Endodermal cell (in vitro differentiated cells): Measurements from ENCODE around the gene AGK. TPM values are rescaled to one million over a fixed set of nuclear protein-coding genes. Genes with fewer than 3 reads are reported as not detected.
A peak's percentile ranks its signal among the peaks of the same experiment; 100 is the strongest.

Source experiments
- DNase-seq: peaks from one replicate; pipeline ENCODE4 v3.0.0-alpha.2; 2017
- H3K27ac ChIP-seq: 2 replicates; pipeline ENCODE4 v1.5.1; 2013; ENCODE audit warnings: mild to moderate bottlenecking, low read depth, low read length, moderate library complexity
- H3K27me3 ChIP-seq: 2 replicates; pipeline ENCODE4 v1.6.1; 2013; ENCODE audit warnings: mild to moderate bottlenecking, low read length, moderate library complexity; ENCODE audit not compliant: insufficient read depth, control insufficient read depth, poor library complexity, severe bottlenecking
- H3K36me3 ChIP-seq: 2 replicates; pipeline ENCODE4 v1.7.0; 2013; ENCODE audit warnings: mild to moderate bottlenecking, low read length, moderate library complexity; ENCODE audit not compliant: control insufficient read depth, insufficient read depth
- H3K4me1 ChIP-seq: one replicate; pipeline ENCODE4 v1.7.0; 2013; ENCODE audit warnings: low read length; ENCODE audit not compliant: control insufficient read depth, insufficient read depth
- H3K4me3 ChIP-seq: 2 replicates; pipeline ENCODE4 v1.5.1; 2013; ENCODE audit warnings: mild to moderate bottlenecking, low read length, moderate library complexity
- H3K9ac ChIP-seq: 2 replicates; pipeline ENCODE4 v1.6.1; 2013; ENCODE audit warnings: mild to moderate bottlenecking, low read length, moderate library complexity; ENCODE audit not compliant: poor library complexity, severe bottlenecking; ENCODE audit errors: extremely low read depth
- H3K9me3 ChIP-seq: 2 replicates; pipeline ENCODE4 v1.6.1; 2013; ENCODE audit warnings: mild to moderate bottlenecking, low read length, moderate library complexity; ENCODE audit not compliant: control insufficient read depth
- H3K27ac Mint-ChIP-seq: 2 replicates; pipeline ENCODE4 v1.8.0; 2020; ENCODE audit warnings: mixed read lengths
- H3K27me3 Mint-ChIP-seq: 2 replicates; pipeline ENCODE4 v1.8.0; 2021; ENCODE audit warnings: mild to moderate bottlenecking, mixed read lengths; ENCODE audit not compliant: insufficient read depth
- H3K36me3 Mint-ChIP-seq: 2 replicates; pipeline ENCODE4 v1.8.0; 2020; ENCODE audit warnings: low read depth, mixed read lengths
- H3K4me1 Mint-ChIP-seq: 2 replicates; pipeline ENCODE4 v1.8.0; 2020; ENCODE audit warnings: mixed read lengths
- H3K4me3 Mint-ChIP-seq: 2 replicates; pipeline ENCODE4 v1.8.0; 2020; ENCODE audit warnings: mild to moderate bottlenecking, moderate library complexity, mixed read lengths
- H3K9me3 Mint-ChIP-seq: 2 replicates; pipeline ENCODE4 v1.8.0; 2020; ENCODE audit warnings: mild to moderate bottlenecking, mixed read lengths
- CTCF ChIP-seq: fragments of 200-600 bp; sonication (generic); conservative IDR thresholded peaks from 2 replicates; pipeline ENCODE4 v1.5.0; 2021; ENCODE audit warnings: antibody characterized with exemption, mild to moderate bottlenecking
- WGBS, 2 experiments: methylation state at CpG; one replicate each; pipeline versions ENCODE4 v1.1.5 to v1.1.7; 2013; ENCODE audit warnings: missing lambda C conversion rate in 2 of 2, mixed read lengths in 1 of 2; ENCODE audit not compliant: insufficient coverage in 1 of 2, insufficient read length in 1 of 2; 5-methylcytosine and 5-hydroxymethylcytosine counted together
- total RNA-seq, 2 donors: library from RNA; stranded (reverse); fragmentation: NEBNext Ultra II Directional in 1 of 2; extraction: Animal tissue kit (Norgen Biotek cat#: 25700) in 1 of 2; gene quantifications; 2 replicates in 1 of 2; 3 replicates in 1 of 2; pipeline ENCODE4 v1.2.1, GENCODE V29; 2021

The AGK gene
- total RNA-seq, 2 donors from 2014 or later = 30.2 to 41.7 TPM

- DNase-seq = no peak
- Histone ChIP-seq H3K9me3 (no peaks in the 10 kb centered on the region), H3K27me3 (no peaks in the 10 kb centered on the region), H3K9ac (no peak overlapping the region), H3K27ac (peak overlapping the region; percentile 92), H3K36me3 (peaks cover 43% of the 10 kb centered on the region), H3K4me3 (no peak overlapping the region), H3K4me1 (peaks cover 3% of the 10 kb centered on the region)
- peaks cover under 1% of the 10 kb centered on the region for H3K4me1 Mint-ChIP-seq
- no peaks in the 10 kb centered on the region for H3K9me3 Mint-ChIP-seq
- H3K27ac Mint-ChIP-seq = no peak overlapping the region
- no peak for TF ChIP-seq CTCF
- WGBS, 2 experiments = 80 to 85% methylated on average over 8 of the region's 8 CpGs
- H3K36me3 Mint-ChIP-seq = peaks cover 10% of the 10 kb centered on the region
- H3K4me3 Mint-ChIP-seq = no peak overlapping the region
- H3K27me3 Mint-ChIP-seq = no peaks in the 10 kb centered on the region
Measured at GRCh38 chr7:141649137-141649864, 98.1 kb downstream of the AGK start.

GRCh38 chr7:141649865-141650634, 98.8 kb downstream of the AGK start:
- DNase-seq = peak; percentile 87
- Histone ChIP-seq H3K36me3 (peaks cover 46% of the 10 kb centered on the region), H3K4me3 (no peak overlapping the region), H3K27ac (peak overlapping the region; percentile 92), H3K27me3 (no peaks in the 10 kb centered on the region), H3K4me1 (peaks cover 6% of the 10 kb centered on the region), H3K9ac (no peak overlapping the region), H3K9me3 (no peaks in the 10 kb centered on the region)
- peaks cover 14% of the 10 kb centered on the region for H3K36me3 Mint-ChIP-seq
- no peak overlapping the region for H3K4me3 Mint-ChIP-seq
- no peak overlapping the region for H3K27ac Mint-ChIP-seq
- H3K27me3 Mint-ChIP-seq = no peaks in the 10 kb centered on the region
- H3K4me1 Mint-ChIP-seq = peaks cover 5% of the 10 kb centered on the region
- peak; percentile 82 for TF ChIP-seq CTCF
- H3K9me3 Mint-ChIP-seq = no peaks in the 10 kb centered on the region
- WGBS, 2 experiments = 51 to 55% methylated on average over 6 of the region's 6 CpGs

GRCh38 chr7:141651417-141651816, 100.2 kb downstream of the AGK start:
- Mint-ChIP-seq H3K36me3 (peaks cover 15% of the 10 kb centered on the region), H3K27me3 (no peaks in the 10 kb centered on the region), H3K4me3 (no peak overlapping the region), H3K9me3 (no peaks in the 10 kb centered on the region), H3K27ac (no peak overlapping the region), H3K4me1 (peaks cover 5% of the 10 kb centered on the region)
- DNase-seq = no peak
- TF ChIP-seq CTCF = no peak
- Histone ChIP-seq H3K9ac (no peak overlapping the region), H3K4me1 (peaks cover 6% of the 10 kb centered on the region), H3K9me3 (no peaks in the 10 kb centered on the region), H3K36me3 (peaks cover 48% of the 10 kb centered on the region), H3K4me3 (no peak overlapping the region), H3K27ac (no peak overlapping the region), H3K27me3 (no peaks in the 10 kb centered on the region)
- 90 to 100% methylated on average over 6 to 9 of the region's 9 CpGs for WGBS, 2 experiments
